Common myeloid progenitor, CD34-positive (primary cell): ENCODE measurements around the gene SREBF2.

ENCODE experiments used
- CTCF ChIA-PET: fragments of 350-600 bp; sonication (Branson Sonifier 250); formaldehyde crosslinking; loops from one replicate; lab custom pipeline; 2021; ENCODE audit warnings: antibody characterized with exemption; lab: Charles Lee
- POLR2A ChIA-PET: fragments of 350-600 bp; sonication (Branson Sonifier 250); formaldehyde crosslinking; loops from one replicate; lab custom pipeline; 2021; ENCODE audit warnings: antibody characterized with exemption; lab: Charles Lee
- DNase-seq, 3 donors: peaks; one replicate each; pipeline versions ENCODE4 v3.0.0 to v3.0.0-alpha.2; 2013
- H3K27ac ChIP-seq, 2 experiments: 1 replicate in 1 of 2; 2 replicates in 1 of 2; pipeline ENCODE4 v1.7.0; 2013; ENCODE audit warnings: inconsistent platforms in 2 of 2, low read length in 2 of 2, mild to moderate bottlenecking in 2 of 2, low read depth in 1 of 2, moderate library complexity in 1 of 2; ENCODE audit not compliant: severe bottlenecking in 2 of 2, insufficient read depth in 1 of 2, poor library complexity in 1 of 2
- H3K27me3 ChIP-seq, 5 experiments: replicated peaks in 2 of 5; 1 replicate in 3 of 5; 2 replicates in 2 of 5; pipeline versions ENCODE4 v1.6.1 to v1.7.0; 2013; ENCODE audit warnings: low read length in 4 of 5, mild to moderate bottlenecking in 2 of 5, moderate library complexity in 2 of 5, inconsistent platforms in 1 of 5; ENCODE audit not compliant: insufficient read depth in 5 of 5, control insufficient read depth in 4 of 5
- H3K36me3 ChIP-seq, 4 experiments: 1 replicate in 2 of 4; 2 replicates in 2 of 4; pipeline versions ENCODE4 v1.6.1 to v1.7.0; 2013; ENCODE audit warnings: low read length in 3 of 4, control low read depth in 1 of 4, mild to moderate bottlenecking in 1 of 4; ENCODE audit not compliant: control insufficient read depth in 4 of 4, insufficient read depth in 4 of 4
- H3K4me1 ChIP-seq, 4 experiments: 1 replicate in 3 of 4; 2 replicates in 1 of 4; pipeline versions ENCODE4 v1.6.1 to v1.7.1; 2013; ENCODE audit warnings: low read length in 3 of 4, mild to moderate bottlenecking in 3 of 4, control low read depth in 1 of 4, inconsistent platforms in 1 of 4, moderate library complexity in 1 of 4; ENCODE audit not compliant: control insufficient read depth in 4 of 4, insufficient read depth in 4 of 4; ENCODE audit errors: control extremely low read depth in 1 of 4
- H3K4me3 ChIP-seq, 7 experiments: 1 replicate in 4 of 7; 2 replicates in 3 of 7; pipeline versions ENCODE4 v1.5.1 to v1.7.0; 2013; ENCODE audit warnings: mild to moderate bottlenecking in 7 of 7, low read length in 6 of 7, moderate library complexity in 6 of 7, inconsistent platforms in 2 of 7, low read depth in 2 of 7, control low read depth in 1 of 7; ENCODE audit not compliant: insufficient read depth in 4 of 7, control insufficient read depth in 1 of 7; ENCODE audit errors: extremely low read depth in 1 of 7
- H3K9me3 ChIP-seq, 5 experiments: 1 replicate in 4 of 5; 2 replicates in 1 of 5; pipeline versions ENCODE4 v1.6.1 to v1.7.1; 2013; ENCODE audit warnings: low read length in 4 of 5, mild to moderate bottlenecking in 2 of 5, inconsistent platforms in 1 of 5, low read depth in 1 of 5, moderate library complexity in 1 of 5; ENCODE audit not compliant: control insufficient read depth in 4 of 5, insufficient read depth in 2 of 5; ENCODE audit errors: control extremely low read depth in 1 of 5
- WGBS: methylation state at CpG from one replicate; pipeline ENCODE4 v1.1.5; 2013; ENCODE audit not compliant: insufficient coverage; 5-methylcytosine and 5-hydroxymethylcytosine counted together

The SREBF2 gene

DNA sequence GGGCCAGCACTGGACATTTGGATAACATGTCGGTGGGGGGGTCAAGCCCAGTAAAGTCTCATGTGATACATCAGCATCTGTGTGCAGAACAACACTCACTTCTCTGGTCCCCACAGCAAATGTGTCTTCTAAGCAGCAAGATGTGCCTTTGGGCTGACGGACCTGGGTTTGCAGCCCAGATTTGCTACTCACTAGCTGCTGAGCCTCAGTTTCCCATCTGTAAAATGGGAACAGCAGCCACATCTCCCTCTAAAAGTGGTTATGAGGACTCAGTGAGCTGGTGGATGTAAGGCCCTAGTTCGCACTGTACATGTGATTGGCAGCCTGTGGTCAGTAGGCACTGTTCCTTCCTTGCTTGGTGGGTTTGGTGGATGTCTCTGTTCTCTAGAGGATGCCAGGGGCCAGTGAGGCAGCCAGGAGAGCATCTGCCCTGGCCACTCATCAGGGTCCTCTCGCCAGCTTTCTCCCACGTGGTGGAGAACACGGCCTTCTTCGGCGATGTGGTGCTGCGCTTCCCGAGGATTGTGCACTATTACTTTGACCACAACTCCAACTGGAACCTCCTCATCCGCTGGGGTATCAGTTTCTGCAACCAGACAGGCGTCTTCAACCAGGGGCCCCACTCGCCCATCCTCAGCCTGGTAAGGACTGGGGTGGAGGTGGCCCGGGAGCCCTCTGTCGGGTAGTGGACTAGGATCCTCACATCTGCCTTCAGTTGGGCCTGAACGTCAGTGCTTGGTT is 19.9 kb upstream of the SREBF2 start:
- 98% methylated on average over 14 of the region's 16 CpGs for WGBS
- CTCF ChIA-PET, result interaction anchor here (1.5 kb wide), 1 partner anchor 14 kb away, joined by 6 read pairs; no protein-coding TSS in a partner anchor
- Histone ChIP-seq H3K9me3 (no peaks in the 10 kb centered on the region), H3K4me3 (no peak overlapping the region), H3K36me3 (peaks cover 8 to 69% (median 41%) of the 10 kb centered on the region in 4 experiments), H3K27me3 (no peaks in the 10 kb centered on the region), H3K4me1 (no peaks in the 10 kb centered on the region), H3K27ac (no peak overlapping the region)
- POLR2A ChIA-PET, result no interaction called here
- DNase-seq, result no peak

DNA sequence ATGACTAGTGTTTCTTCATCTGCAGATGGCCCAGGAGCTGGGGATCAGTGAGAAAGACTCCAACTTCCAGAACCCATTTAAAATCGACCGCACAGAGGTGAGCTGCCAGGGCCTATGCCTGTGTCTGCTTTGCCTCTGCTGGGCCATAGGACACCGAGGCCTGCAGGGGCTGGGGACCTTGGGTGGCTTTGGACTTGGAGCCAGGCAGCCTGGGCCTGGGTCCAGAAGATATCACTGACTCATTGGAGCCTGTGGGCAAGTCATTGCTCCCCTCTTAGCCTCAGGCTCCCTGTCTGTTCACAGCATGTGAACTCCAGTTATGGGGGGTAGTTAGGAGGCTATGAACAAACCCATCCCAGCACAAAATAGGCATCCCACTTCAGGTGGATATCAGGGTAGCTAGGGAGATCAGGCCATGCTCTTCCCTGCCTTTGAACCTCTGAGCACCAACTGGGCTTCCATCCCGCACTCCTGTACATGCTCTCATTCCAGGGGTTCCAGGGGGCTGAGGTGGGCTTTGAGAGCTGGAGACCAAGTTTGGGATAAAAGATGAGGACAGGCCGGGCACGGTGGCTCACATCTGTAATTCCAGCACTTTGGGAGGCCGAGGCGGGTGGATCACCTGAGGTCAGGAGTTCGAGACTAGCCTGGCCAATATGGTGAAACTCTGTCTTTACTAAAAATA is 19.0 kb upstream of the SREBF2 start:
- no peak for DNase-seq
- Histone ChIP-seq H3K9me3 (no peaks in the 10 kb centered on the region), H3K4me3 (no peak overlapping the region), H3K36me3 (peaks cover 8 to 68% (median 48%) of the 10 kb centered on the region in 4 experiments), H3K27ac (no peak overlapping the region), H3K4me1 (no peaks in the 10 kb centered on the region), H3K27me3 (no peaks in the 10 kb centered on the region)
- POLR2A ChIA-PET, result no interaction called here
- 100% methylated on average over 6 of the region's 9 CpGs for WGBS
- CTCF ChIA-PET, result interaction anchor here (1.0 to 1.5 kb wide), 3 partner anchors 15 to 100 kb away, joined by 3 to 6 read pairs (median 3); no protein-coding TSS in a partner anchor

DNA sequence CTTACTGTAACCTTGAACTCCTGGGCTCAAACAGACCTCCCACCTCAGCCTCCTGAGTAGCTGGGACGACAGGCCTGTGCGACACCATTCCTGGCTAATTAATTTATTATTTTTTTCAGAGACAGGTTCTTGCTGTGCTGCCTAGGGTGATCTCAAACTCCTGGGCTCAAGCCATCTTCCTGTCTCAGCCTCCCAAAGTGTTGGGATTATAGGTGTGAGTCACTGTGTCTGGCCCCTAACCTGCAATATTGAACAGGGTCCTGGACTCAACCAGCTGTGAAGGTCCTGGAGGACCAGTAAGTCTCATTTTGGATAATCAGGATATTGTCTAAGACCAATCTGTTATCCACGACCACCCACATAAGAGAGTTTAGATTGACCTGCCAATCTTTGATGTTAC is 17.2 kb upstream of the SREBF2 start:
- Histone ChIP-seq H3K4me3 (no peak overlapping the region), H3K9me3 (no peaks in the 10 kb centered on the region), H3K36me3 (peaks cover 8 to 66% (median 43%) of the 10 kb centered on the region in 4 experiments), H3K4me1 (no peaks in the 10 kb centered on the region), H3K27ac (no peak overlapping the region), H3K27me3 (no peaks in the 10 kb centered on the region)
- CTCF ChIA-PET, result interaction anchor here (0.8 to 1.4 kb wide), 2 partner anchors 13 to 15 kb away, joined by 3 to 10 read pairs; partner anchors contain the start of gene CCDC134
- WGBS, result 100% methylated on average over 1 of the region's 3 CpGs
- POLR2A ChIA-PET, result no interaction called here
- DNase-seq, result no peak

DNA sequence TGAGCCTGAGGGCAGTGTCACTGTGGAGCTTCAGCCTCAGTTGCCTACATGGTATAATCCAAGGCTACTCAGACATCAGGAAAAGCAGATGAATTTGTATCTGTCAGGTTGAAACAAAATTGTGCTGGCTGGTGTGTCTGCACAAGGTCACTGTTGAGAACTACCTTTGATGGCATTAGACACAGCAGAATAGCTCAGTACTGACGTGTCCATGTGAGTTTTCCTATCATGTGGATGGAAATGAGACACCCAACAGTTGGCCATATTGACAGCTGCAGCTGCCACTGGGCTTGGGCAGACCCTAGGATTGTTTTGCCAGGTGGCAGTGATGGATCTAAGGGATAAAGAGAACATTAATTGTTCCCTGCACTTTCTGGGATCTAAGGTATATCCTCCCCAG is 16.7 kb upstream of the SREBF2 start:
- no peak for DNase-seq
- WGBS, result no CpG with 5 or more reads among the region's 1 CpG
- H3K9me3 ChIP-seq, result no peaks in the 10 kb centered on the region
- no peaks in the 10 kb centered on the region for H3K4me1 ChIP-seq
- H3K27me3 ChIP-seq, result no peaks in the 10 kb centered on the region
- ChIA-PET CTCF (interaction anchor here (1.4 kb wide), 1 partner anchor 16 kb away, joined by 10 read pairs; the partner anchor contains the start of gene CCDC134), POLR2A (no interaction called here)
- H3K4me3 ChIP-seq, result no peak overlapping the region
- H3K36me3 ChIP-seq, result peaks cover 8 to 62% (median 41%) of the 10 kb centered on the region in 4 experiments
- H3K27ac ChIP-seq, result no peak overlapping the region

DNA sequence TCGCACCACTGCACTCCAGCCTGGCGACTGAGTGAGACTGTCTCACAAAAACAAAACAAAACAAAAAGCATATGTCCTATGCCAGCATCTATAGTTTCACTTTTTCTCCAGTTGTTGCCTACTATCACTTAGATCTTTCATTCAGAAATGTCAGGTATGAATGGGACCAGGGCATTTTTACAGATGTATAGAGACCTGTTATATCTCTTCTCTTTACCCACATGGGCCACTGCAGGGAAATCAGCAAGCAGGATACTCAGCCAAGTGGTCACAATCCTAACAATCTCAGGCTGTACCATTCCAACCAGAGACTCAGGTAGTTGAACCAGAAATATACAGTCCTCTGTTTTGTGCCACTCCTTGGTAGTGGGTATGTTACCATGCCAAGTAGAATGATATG is 16.0 kb upstream of the SREBF2 start:
- POLR2A ChIA-PET, result no interaction called here
- no peaks in the 10 kb centered on the region for H3K27me3 ChIP-seq
- no peak for DNase-seq
- peaks cover 8 to 58% (median 41%) of the 10 kb centered on the region in 4 experiments for H3K36me3 ChIP-seq
- no peaks in the 10 kb centered on the region for H3K4me1 ChIP-seq
- WGBS, result 92% methylated on average over 2 of the region's 2 CpGs
- H3K9me3 ChIP-seq, result no peaks in the 10 kb centered on the region
- CTCF ChIA-PET, result interaction anchor here (1.4 kb wide), 1 partner anchor 16 kb away, joined by 10 read pairs; the partner anchor contains the start of gene CCDC134
- no peak overlapping the region for H3K4me3 ChIP-seq
- H3K27ac ChIP-seq, result no peak overlapping the region

DNA sequence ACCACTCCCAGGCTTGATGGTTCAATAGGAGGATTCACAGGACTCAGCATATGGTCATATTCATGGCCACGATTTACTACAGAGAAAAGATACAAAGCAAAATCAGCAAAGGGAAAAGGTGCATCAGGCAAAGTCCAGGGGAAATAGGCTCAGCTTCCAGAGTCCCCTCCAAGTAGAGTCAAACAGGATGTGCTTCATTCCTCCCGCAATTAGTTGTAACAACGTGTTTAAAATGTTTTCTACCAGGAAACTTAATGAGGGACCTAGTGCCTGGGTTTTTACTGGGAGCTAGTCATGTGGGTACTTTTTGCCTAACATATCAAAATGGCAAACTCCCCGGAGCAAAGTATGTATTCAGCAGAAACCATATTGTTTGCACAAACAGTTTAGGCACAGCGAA is 14.9 kb upstream of the SREBF2 start:
- ChIA-PET POLR2A (no interaction called here), CTCF (interaction anchor here (1.3 kb wide), 1 partner anchor 14 kb away, joined by 3 read pairs; no protein-coding TSS in a partner anchor)
- Histone ChIP-seq H3K9me3 (no peaks in the 10 kb centered on the region), H3K4me1 (no peaks in the 10 kb centered on the region), H3K36me3 (peaks cover 5 to 58% (median 38%) of the 10 kb centered on the region in 4 experiments), H3K4me3 (no peak overlapping the region), H3K27ac (no peak overlapping the region), H3K27me3 (no peaks in the 10 kb centered on the region)
- WGBS, result 96% methylated on average over 3 of the region's 5 CpGs
- no peak for DNase-seq

DNA sequence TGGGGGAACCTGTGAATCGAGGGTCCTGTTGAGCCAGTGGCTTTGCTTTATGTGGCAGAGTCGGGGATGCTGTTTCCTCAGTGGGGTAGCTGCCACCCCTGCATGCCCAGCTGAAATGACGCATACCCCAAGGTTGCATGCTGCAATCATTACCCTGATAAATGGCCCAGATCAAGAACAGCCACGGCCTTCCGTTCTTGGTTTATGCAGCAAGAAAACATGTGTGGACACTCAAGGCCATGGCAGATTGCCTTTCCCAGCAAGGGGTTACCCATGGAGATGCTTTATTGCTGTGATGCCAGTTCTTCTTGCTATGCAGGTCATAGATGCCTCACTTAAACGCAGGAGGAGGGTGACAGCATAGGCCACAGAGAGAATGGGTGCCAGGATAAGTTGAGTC is 14.3 kb upstream of the SREBF2 start:
- Histone ChIP-seq H3K27me3 (no peaks in the 10 kb centered on the region), H3K4me3 (no peak overlapping the region), H3K36me3 (peaks cover 6 to 56% (median 34%) of the 10 kb centered on the region in 4 experiments), H3K9me3 (no peaks in the 10 kb centered on the region), H3K27ac (no peak overlapping the region), H3K4me1 (no peaks in the 10 kb centered on the region)
- ChIA-PET POLR2A (no interaction called here), CTCF (interaction anchor here (1.3 kb wide), 1 partner anchor 13 kb away, joined by 3 read pairs; no protein-coding TSS in a partner anchor)
- 97% methylated on average over 5 of the region's 6 CpGs for WGBS
- no peak for DNase-seq
